ENCODE data around the gene CDHR5.
A peak's percentile ranks its signal among the peaks of the same experiment; 100 is the strongest.
"Not testable (repeated sequence)": the region's sequence is repeated elsewhere in the genome, so short reads cannot be mapped to it uniquely, and the experiment has no call there.

CDHR5 gene

DNA sequence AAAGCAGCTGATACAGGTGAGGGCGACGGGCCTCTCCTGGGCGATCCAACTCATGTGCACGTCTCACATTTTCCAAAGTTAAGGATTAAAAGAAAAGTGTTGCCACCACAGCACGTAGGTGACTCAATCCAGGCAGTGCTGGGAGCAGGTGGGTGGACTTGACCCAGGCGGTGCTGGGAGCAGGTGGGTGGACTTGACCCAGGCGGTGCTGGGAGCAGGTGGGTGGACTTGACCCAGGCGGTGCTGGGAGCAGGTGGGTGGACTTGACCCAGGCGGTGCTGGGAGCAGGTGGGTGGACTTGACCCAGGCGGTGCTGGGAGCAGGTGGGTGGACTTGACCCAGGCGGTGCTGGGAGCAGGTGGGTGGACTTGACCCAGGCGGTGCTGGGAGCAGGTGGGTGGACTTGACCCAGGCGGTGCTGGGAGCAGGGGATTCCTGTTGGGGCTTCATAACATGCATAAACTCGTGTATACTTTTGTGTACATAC, 23.0 kb upstream of the CDHR5 start:
- DNase-seq (ENCODE audit: low read depth, low spot score); H3K27ac ChIP-seq: not testable (repeated sequence)

DNA sequence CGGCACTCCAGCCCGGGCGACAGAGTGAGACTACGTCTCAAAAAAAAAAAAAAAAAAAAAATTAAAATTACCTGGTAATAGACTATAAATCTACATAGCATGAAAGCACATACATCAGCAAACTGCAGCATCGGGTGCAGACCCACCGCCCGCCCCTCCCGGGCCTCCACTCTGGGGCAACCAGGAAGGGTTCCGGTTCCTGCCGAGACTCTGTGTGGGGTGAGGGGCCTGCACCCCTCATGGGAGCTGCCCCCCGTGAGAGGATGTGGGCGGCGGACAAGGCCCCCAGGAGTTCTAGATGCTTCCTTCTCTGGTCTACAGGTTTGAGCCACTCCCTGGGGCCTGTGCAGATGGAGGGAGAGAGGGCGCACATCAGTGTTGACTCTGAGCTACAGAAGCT, 21.5 kb upstream of the CDHR5 start:
- DNase-seq (ENCODE audit: low read depth, low spot score), result no peak
- no peak overlapping the region for H3K27ac ChIP-seq

DNA sequence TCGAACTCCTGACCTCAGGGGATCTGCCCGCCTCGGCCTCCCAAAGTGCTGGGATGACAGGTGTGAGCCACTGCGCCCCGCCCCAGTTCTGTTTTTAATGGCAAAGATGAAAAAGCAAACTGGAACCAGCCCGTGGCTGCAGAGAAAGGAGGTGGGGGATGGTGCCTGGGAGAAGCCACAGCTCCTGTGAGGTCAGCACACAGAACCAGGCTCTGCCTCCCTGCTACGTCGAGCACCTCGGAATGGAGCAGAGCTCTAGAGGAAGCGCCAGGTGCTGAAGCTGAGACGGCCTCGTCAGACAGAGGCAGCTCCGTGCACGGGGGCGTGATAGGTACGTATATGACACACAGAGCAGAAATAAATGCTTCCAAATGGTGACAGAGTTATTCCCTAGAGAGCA, 20.8 kb upstream of the CDHR5 start:
- no peak for DNase-seq (ENCODE audit: low read depth, low spot score)
- H3K27ac ChIP-seq, result no peak overlapping the region

DNA sequence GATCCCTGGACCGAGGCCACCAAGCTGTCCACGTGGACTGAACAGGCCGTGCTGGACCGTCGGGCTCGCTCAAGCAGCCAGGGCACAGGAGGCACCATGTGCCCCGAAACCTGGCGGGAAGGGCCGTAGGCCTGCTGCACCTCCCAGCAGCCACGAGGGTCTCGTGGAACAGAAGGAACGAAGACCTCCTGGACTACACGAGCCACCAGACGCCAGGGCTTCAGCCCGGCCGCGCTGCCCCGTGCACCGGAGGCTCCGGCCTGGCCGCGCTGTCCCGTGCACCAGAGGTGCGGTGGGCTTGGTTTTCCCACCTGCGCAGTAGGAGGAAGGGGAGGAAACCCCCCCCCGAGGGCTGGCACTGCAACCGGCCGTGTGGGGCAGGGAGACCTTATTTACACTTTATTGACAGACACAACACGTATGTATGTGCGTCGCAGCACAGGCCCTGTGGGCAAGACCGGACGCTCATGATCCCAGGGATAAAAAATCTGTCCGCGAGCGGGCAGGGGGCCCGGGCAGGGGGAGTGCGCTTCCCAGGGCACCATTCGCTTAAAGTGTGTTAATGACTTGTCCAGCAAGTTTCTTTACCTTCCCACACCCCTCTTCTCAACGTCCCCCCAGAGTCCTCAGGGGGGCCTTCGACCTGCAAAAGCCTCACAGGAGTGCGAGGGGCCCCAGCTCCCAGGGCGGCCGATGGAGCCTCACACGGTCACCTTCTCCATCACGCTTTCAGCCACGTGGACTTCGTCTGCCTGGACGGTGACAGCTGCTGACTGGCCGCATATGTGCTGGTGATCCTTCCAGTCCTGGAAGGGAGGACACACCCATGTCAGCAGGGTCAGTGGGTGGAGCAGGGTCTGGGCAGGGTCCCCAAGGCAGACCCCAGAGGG, 19.3 kb upstream of the CDHR5 start:
- H3K27ac ChIP-seq, result no peak overlapping the region
- no peak for DNase-seq (ENCODE audit: low read depth, low spot score)

DNA sequence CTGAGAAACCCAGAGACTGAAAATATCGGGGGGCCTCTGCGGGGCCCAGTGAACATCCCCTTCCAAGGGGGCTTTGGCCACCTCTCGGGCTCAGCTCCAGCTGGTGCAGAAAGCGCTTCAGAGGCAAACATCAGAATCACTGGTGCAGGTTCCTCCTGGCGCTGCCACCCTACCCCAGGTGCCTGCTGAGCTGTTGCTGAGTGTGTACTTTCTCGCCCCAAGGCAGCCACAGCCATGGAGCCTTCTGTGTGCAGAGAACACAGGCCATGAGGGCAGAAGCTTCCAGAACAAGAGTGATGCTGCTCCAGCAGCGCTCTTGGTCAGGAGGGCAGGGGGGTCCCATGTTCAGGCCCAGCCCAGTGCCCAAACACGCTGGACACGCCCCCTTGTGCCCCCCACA, 18.6 kb upstream of the CDHR5 start:
- DNase-seq (ENCODE audit: low read depth, low spot score), result no peak
- peak overlapping the region; percentile 36 for H3K27ac ChIP-seq

DNA sequence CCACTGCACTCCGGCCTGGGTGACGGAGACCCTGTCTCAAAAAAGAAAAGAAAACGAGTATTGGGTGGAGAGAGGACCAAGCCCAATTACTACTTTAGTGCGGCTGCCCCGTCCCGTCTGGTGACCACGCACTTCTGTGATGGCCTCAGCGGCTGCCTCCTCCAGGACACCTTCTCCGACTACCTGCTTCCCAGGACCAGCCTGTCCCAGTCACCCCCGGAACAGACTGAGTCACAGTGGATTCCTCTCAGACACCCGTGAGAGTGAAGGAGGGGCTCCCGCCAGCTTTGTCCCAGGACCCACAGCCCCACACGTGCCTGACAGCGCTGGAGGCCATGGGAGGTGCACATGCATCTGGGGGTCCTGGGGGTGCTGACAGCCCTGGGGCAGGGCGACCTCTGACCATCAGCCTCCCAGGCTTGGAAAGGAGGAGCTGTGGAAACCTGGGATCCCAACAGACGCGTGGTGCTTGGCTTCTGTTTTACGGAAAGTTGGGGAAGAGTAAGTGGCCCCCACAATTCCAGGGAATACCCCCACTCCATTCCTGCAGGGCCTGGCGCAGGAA, 17.1 kb upstream of the CDHR5 start:
- H3K27ac ChIP-seq, result no peak overlapping the region
- no peak for DNase-seq (ENCODE audit: low read depth, low spot score)

GRCh38 chr11:640021-640706, 15.4 kb upstream of the CDHR5 start:
- no peak for DNase-seq (ENCODE audit: low read depth, low spot score)
- H3K27ac ChIP-seq, result no peak overlapping the region

GRCh38 chr11:639332-639955, 14.7 kb upstream of the CDHR5 start:
- no peak overlapping the region for H3K27ac ChIP-seq
- no peak for DNase-seq (ENCODE audit: low read depth, low spot score)

- no peak for DNase-seq (ENCODE audit: low read depth, low spot score)
- no peak overlapping the region for H3K27ac ChIP-seq
These were observed 14.0 kb upstream of the CDHR5 start for GRCh38 chr11:638631-639331.

DNA sequence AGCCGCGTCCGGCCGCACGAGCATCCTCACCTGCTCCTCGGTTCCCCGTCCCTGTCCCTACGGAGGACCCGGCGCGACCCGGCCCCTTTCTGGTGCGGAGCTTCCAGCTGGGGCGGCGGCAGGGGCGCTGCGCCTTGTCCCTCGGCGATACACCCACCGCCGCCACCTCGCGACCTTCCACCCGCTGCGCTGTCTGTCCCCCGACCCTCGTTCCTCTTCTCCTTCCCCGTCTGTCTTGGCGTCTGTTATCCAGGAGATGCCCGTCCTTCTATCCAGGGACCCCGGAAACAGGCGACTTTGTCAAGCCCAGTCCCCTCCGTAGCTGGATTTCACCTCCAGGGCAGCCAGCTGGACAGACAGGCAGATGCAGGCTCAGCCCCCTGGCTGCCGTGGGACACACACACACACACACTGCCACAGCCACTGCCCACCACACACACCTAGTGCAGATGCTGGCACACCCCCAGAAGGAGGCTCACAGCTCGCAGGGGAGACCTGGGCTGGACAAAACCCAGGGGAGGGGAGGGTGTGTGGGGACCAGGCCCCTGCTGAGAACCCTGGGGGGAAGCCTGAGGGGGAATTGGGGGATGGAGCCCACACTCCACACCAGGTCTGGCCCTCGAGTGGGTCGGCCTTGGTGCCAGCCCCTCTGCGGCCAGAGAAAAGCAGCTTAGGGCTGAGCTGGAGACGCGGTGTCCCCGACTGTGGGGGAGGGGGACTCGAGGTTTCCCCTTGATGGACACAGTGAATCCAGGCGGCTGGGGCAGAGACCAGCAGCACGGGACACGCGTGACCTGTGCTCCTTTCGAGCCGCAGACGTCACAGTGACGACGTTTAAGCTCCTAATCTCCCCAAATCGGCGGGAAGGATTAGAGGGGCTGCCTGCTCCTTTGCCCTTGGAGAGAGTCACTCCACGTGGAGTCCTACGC, 13.1 kb upstream of the CDHR5 start:
- no peak overlapping the region for H3K27ac ChIP-seq
- no peak for DNase-seq (ENCODE audit: low read depth, low spot score)

GRCh38 chr11:637333-637592, 12.5 kb upstream of the CDHR5 start:
- no peak for DNase-seq (ENCODE audit: low read depth, low spot score)
- H3K27ac ChIP-seq, result no peak overlapping the region

- DNase-seq (ENCODE audit: low read depth, low spot score), result no peak
- H3K27ac ChIP-seq, result no peak within 1 kb of the TSS
These were observed 12.0 kb upstream of the CDHR5 start, which contains the start of gene DRD4 for GRCh38 chr11:636511-637332. DRD4 (plus strand) TSS chr11:637269; CDS start chr11:637305, 36 bp downstream.

DNA sequence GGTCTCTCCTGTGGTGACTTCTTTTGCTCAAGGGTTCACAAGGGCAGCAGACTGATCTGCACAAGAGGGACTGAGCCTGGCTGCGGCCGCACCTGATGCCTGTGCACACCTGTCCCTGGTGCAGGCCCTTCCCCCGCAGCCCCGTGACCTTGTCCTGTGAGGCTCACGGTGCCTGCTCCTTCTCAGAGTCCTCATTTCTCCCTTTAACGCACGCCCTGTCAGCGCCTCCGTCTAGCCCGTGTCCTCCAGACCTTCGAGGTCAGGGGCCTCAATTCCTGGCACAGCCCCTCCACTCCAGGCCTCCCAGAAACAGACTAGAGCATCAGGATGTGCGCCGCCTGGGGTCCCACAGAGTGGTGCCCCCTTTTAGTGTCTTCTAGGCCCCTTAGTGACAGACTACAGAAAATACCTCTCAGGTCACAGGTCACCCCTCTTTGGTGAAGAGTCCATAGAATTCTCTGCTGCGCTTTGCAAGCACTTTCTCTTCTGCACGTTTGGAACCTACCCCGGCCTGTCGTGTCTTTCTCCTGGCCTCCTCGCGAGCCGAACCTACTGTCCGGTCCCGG, 11.3 kb upstream of the CDHR5 start:
- DNase-seq (ENCODE audit: low read depth, low spot score), result no peak
- H3K27ac ChIP-seq, result no peak overlapping the region

DNA sequence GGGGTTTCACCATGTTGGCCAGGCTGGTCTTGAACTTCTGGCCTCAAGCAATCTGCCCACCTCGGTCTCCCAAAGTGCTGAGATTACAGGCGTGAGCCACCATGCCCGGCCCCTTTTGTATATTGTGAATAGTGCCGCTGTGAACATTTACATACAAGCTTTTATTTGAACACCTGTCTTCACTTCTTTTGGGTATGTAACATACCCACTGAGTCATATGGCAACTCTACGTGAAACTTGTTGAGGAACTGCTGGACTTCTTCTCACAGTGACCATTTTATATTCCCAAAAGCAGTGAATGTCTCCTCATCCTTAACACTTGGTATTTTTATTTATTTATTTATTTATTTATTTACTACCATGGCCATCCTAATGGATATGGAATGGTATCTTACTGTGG, 6.1 kb upstream of the CDHR5 start:
- no peak for DNase-seq (ENCODE audit: low read depth, low spot score)
- H3K27ac ChIP-seq, result no peak overlapping the region

- DNase-seq (ENCODE audit: low read depth, low spot score), result no peak
- no peak overlapping the region for H3K27ac ChIP-seq
These were observed 4.5 kb upstream of the CDHR5 start for GRCh38 chr11:629237-629583.

DNA sequence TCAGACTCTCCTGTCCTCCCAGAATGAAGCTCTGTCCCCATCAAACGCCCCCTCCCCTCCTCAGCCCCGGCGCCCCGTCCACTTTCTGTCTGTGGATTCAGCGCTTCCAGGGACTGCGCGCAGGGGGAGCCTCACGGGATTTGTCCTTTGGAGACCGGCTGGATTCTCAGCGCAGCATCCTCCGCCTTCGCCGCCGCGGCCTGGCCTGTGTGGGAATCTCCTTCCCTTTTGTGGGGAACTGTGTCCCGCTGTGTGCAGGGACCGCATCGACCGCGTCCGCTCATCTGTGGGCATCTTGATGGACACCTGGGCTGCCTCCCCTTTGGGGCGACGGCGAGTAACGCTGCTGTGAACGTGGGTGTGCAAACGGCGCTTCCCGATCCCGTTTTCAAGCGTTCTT, 3.3 kb upstream of the CDHR5 start:
- DNase-seq (ENCODE audit: low read depth, low spot score), result no peak
- H3K27ac ChIP-seq, result no peak overlapping the region

DNA sequence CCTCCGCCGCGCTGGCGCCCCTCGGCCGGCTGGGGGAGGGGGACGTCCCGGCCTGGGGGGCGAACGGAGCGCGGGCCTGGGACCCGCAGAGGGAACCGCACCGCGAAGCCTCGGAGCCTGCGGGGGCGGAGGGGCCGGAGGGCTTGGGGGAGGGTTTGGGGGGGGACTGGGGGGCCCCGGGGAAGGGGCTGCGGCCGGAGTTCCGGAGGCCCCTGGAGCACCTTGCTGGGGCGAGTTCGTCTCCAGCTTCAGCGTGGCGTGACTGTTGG, 2.5 kb upstream of the CDHR5 start:
- no peak for DNase-seq (ENCODE audit: low read depth, low spot score)
- H3K27ac ChIP-seq, result no peak overlapping the region

DNA sequence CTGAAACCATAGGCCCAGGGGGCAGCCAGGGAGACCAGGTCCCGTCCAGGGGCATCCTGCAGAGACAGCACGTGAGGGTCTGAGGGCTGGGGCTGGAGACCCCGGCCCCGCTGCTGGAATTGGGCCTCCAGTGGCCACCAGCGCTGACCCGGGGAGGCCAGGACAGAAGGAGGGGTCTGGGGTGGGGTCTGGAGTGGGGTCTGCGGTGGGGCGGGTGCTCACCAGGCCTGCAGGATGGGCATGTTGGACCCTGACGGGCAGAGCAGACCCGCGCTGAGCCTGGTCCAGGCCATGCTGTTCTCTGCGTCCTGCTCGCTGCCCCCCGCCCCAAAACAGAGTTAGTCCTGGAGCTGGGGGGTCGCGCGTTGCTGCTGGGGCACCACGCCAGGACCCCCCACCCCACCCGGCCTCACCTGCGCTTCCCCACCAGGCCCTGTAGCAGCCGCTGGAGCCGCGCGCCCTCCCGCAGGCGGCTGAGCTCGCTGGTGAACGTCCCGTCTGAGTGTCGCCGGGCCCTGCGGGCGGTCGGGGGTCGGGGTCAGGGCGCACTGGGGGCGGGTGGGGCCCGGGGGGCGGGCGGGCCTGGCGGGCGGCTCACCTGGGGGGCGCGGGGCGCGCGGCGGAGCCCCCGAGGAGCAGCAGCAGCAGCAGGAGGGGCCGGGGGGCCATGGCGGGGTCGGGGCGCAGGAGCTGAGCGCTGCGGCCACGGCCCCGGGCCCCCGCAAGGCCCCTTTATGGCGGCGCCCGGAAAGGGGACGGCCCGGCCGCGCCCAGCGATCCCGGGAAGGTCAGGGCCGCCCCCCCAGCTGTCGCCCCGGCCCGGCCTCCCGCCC, 1.9 kb upstream of the CDHR5 start, which contains the start of gene SCT:
TSS of gene SCT (minus strand) at position 707 of the 833 bp plus-strand sequence. CDS start at position 669, 38 bp downstream.
- H3K27ac ChIP-seq, result no peak within 1 kb of the TSS
- no peak for DNase-seq (ENCODE audit: low read depth, low spot score)
